ENCODE measurements around the gene UBTD1.

DNA sequence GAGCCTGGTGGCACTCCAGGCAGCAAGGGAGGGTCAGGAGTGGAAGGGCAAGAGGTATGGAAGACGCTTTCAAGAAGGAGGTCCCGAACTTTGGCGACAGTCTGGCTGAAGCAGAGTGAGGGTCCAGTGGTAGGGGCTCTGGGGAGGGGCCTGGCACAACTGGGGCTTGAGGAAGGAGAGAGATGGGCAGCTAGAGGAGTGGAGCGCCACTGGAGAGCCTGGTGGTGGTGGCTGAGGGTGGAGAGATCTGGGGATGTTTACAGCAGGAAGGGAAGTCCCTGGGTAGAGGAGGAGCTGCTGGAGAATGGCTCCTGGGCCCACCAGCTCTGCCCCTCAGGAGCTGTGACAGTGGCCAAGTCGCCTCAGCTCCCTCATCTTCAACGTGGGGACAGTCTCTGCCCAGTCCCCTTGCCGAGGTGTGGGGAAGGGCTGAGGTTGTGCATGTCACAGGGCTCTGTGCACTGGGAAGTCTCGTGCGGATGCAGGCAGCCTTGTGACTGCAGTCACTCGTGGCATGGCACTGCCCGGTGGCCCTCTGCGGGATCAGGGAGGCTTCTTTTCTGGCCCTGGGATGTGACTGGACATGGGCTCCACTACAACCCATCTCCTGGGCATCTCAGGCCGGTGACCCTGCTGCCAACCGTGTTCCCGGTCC is 18.5 kb downstream of the UBTD1 start:
- TF ChIP-seq, protein P1, sequence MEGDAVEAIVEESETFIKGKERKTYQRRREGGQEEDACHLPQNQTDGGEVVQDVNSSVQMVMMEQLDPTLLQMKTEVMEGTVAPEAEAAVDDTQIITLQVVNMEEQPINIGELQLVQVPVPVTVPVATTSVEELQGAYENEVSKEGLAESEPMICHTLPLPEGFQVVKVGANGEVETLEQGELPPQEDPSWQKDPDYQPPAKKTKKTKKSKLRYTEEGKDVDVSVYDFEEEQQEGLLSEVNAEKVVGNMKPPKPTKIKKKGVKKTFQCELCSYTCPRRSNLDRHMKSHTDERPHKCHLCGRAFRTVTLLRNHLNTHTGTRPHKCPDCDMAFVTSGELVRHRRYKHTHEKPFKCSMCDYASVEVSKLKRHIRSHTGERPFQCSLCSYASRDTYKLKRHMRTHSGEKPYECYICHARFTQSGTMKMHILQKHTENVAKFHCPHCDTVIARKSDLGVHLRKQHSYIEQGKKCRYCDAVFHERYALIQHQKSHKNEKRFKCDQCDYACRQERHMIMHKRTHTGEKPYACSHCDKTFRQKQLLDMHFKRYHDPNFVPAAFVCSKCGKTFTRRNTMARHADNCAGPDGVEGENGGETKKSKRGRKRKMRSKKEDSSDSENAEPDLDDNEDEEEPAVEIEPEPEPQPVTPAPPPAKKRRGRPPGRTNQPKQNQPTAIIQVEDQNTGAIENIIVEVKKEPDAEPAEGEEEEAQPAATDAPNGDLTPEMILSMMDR (IDR thresholded peaks at IDR 0.05): no peak
- no peak for TF ChIP-seq EP300 (IDR thresholded peaks at IDR 0.05)
- TF ChIP-seq POLR2AphosphoS5 (IDR thresholded peaks at IDR 0.05): no peak
- no peak for TF ChIP-seq POLR2A (IDR thresholded peaks at IDR 0.05)
